ENCODE data around the gene KLHL29.

GRCh38 chr2:23412556-23413155 lies 27.7 kb downstream of the KLHL29 start:
- TF ChIP-seq CTCF (IDR thresholded peaks at IDR 0.05; ENCODE audit: insufficient read depth, low read depth, low read length), result no peak
- TF ChIP-seq EZH2 (IDR thresholded peaks at IDR 0.05; ENCODE audit: insufficient read depth, low read length), result no peak
